B cell (primary cell): ENCODE data around the gene NFATC2. TPM values are rescaled to one million over a fixed set of nuclear protein-coding genes. Genes with fewer than 3 reads are reported as not detected.
A peak's percentile ranks its signal among the peaks of the same experiment; 100 is the strongest.

Experiments
- ATAC-seq: fragments of 200-7000 bp; cut with Tn5 transposase; one replicate; pipeline ENCODE4 v1.10.0; 2021; ENCODE audit warnings: low read depth, mild to moderate bottlenecking, moderate number of reproducible peaks, moderate library complexity
- CTCF ChIA-PET: fragments of 350-600 bp; sonication (Branson Sonifier 250); formaldehyde crosslinking; loops from one replicate; lab custom pipeline; 2021; ENCODE audit warnings: antibody characterized with exemption, inconsistent platforms; lab: Charles Lee
- POLR2A ChIA-PET: fragments of 350-600 bp; sonication (Branson Sonifier 250); formaldehyde crosslinking; loops from one replicate; lab custom pipeline; 2021; ENCODE audit warnings: antibody characterized with exemption; lab: Charles Lee
- DNase-seq: peaks from one replicate; pipeline ENCODE4 v3.0.0; 2013
- H2AFZ ChIP-seq: 2 replicates; pipeline ENCODE4 v1.6.1; 2012; ENCODE audit warnings: mild to moderate bottlenecking, low read depth, low read length; ENCODE audit not compliant: insufficient read depth, poor library complexity, severe bottlenecking
- H3K27ac ChIP-seq, 2 donors: 1 replicate in 1 of 2; 2 replicates in 1 of 2; pipeline ENCODE4 v1.5.1; 2012 to 2013; ENCODE audit warnings: low read length in 2 of 2, mild to moderate bottlenecking in 2 of 2, moderate library complexity in 1 of 2
- H3K27me3 ChIP-seq, 4 experiments: fragments of 200-600 bp in 1 of 4; sonication (generic) in 1 of 4; replicated peaks in 1 of 4; 1 replicate in 2 of 4; 2 replicates in 2 of 4; pipeline versions ENCODE4 v1.6.1 to v1.7.0; 2013 to 2016; ENCODE audit warnings: low read length in 3 of 4, mild to moderate bottlenecking in 2 of 4, mixed read lengths in 1 of 4, moderate library complexity in 1 of 4; ENCODE audit not compliant: insufficient read depth in 4 of 4, control insufficient read depth in 3 of 4; ENCODE audit errors: control extremely low read depth in 1 of 4
- H3K36me3 ChIP-seq, 2 experiments: replicated peaks in 1 of 2; 1 replicate in 1 of 2; 2 replicates in 1 of 2; pipeline versions ENCODE4 v1.6.1 to v1.7.1; 2013; ENCODE audit warnings: low read length in 1 of 2; ENCODE audit not compliant: insufficient read depth in 2 of 2, control insufficient read depth in 1 of 2; ENCODE audit errors: control extremely low read depth in 1 of 2, extremely low read depth in 1 of 2
- H3K4me1 ChIP-seq, 2 donors: fragments of 200-600 bp in 1 of 2; sonication (generic) in 1 of 2; 1 replicate in 1 of 2; 2 replicates in 1 of 2; pipeline versions ENCODE4 v1.5.1 to v1.6.1; 2013 to 2017; ENCODE audit warnings: low read length in 2 of 2; ENCODE audit not compliant: control insufficient read depth in 2 of 2, insufficient read depth in 2 of 2
- H3K4me2 ChIP-seq: replicated peaks from 2 replicates; pipeline ENCODE3; 2012; ENCODE audit warnings: mild to moderate bottlenecking, low read depth, low read length; ENCODE audit not compliant: poor library complexity, severe bottlenecking
- H3K4me3 ChIP-seq, 5 experiments: fragments of 200-600 bp in 1 of 5; sonication (generic) in 1 of 5; 1 replicate in 3 of 5; 2 replicates in 2 of 5; pipeline versions ENCODE4 v1.5.1 to v1.7.0; 2011 to 2016; ENCODE audit warnings: low read length in 4 of 5, mild to moderate bottlenecking in 4 of 5, low read depth in 2 of 5, control low read depth in 1 of 5, moderate library complexity in 1 of 5; ENCODE audit not compliant: insufficient read depth in 1 of 5; ENCODE audit errors: control extremely low read depth in 1 of 5, extremely low read depth in 1 of 5
- H3K79me2 ChIP-seq: fragments of 200-600 bp; sonication (generic); one replicate; pipeline ENCODE4 v1.6.0; 2016; ENCODE audit warnings: low read length; ENCODE audit not compliant: control insufficient read depth, insufficient read depth
- H3K9ac ChIP-seq: fragments of 200-600 bp; sonication (generic); 2 replicates; pipeline ENCODE4 v1.6.1; 2017; ENCODE audit warnings: mild to moderate bottlenecking, low read length, moderate library complexity
- H3K9me3 ChIP-seq, 3 donors: one replicate each; pipeline versions ENCODE4 v1.6.1 to v1.7.1; 2013; ENCODE audit warnings: low read length in 2 of 3; ENCODE audit not compliant: control insufficient read depth in 2 of 3, insufficient read depth in 1 of 3; ENCODE audit errors: control extremely low read depth in 1 of 3
- H4K20me1 ChIP-seq: 2 replicates; pipeline ENCODE4 v1.6.0; 2012; ENCODE audit warnings: mild to moderate bottlenecking, low read length; ENCODE audit not compliant: insufficient read depth, control insufficient read depth, poor library complexity, severe bottlenecking
- H3K27ac Mint-ChIP-seq: one replicate; pipeline ENCODE4 v1.8.0; 2021; ENCODE audit warnings: mixed read lengths
- H3K27me3 Mint-ChIP-seq: one replicate; pipeline ENCODE4 v1.8.0; 2021; ENCODE audit warnings: mixed read lengths
- H3K4me1 Mint-ChIP-seq: one replicate; pipeline ENCODE4 v1.8.0; 2021; ENCODE audit warnings: mixed read lengths
- H3K4me3 Mint-ChIP-seq: one replicate; pipeline ENCODE4 v1.8.0; 2021; ENCODE audit warnings: mixed read lengths
- H3K9me3 Mint-ChIP-seq: one replicate; pipeline ENCODE4 v1.8.0; 2022; ENCODE audit warnings: mixed read lengths; ENCODE audit not compliant: insufficient read depth
- EZH2 ChIP-seq: IDR thresholded peaks from 2 replicates; pipeline ENCODE4 v1.6.1; 2012; ENCODE audit warnings: borderline replicate concordance, low read depth, mild to moderate bottlenecking, moderate library complexity, low read length; ENCODE audit not compliant: insufficient read depth, poor library complexity, severe bottlenecking
- WGBS: methylation state at CpG from one replicate; pipeline ENCODE4 v1.1.5; 2013; ENCODE audit warnings: missing lambda C conversion rate; ENCODE audit not compliant: insufficient coverage; 5-methylcytosine and 5-hydroxymethylcytosine counted together
- intact Hi-C: fragments of 100-400 bp; cut with micrococcal nuclease; formaldehyde crosslinking; loops from one replicate; pipeline ENCODE4 v1.10.0; 2022
- polyA plus RNA-seq: library from polyadenylated mRNA; depleted of rRNA; stranded (reverse); fragments of >200 nt; gene quantifications from 2 replicates; pipeline ENCODE4 v1.2.3, GENCODE V29; 2012
- total RNA-seq, 2 donors: library from RNA; stranded (reverse); fragments of 120-200 nt in 1 of 2; gene quantifications; 1 replicate in 1 of 2; 2 replicates in 1 of 2; pipeline versions ENCODE4 v1.2.3 to v1.2.4, GENCODE V29; 2013 to 2022
- TF ChIP-seq, protein P1 (sequence below): fragments of 200-600 bp; IDR thresholded peaks from one replicate; pipeline ENCODE4 v1.8.0; 2022; ENCODE audit warnings: antibody characterized with exemption, mild to moderate bottlenecking

NFATC2 gene
- total and polyA plus RNA-seq, 2 donors (not counting 1 experiment from before 2014, with no cell fraction given) = 10.1 to 38.0 TPM

DNA sequence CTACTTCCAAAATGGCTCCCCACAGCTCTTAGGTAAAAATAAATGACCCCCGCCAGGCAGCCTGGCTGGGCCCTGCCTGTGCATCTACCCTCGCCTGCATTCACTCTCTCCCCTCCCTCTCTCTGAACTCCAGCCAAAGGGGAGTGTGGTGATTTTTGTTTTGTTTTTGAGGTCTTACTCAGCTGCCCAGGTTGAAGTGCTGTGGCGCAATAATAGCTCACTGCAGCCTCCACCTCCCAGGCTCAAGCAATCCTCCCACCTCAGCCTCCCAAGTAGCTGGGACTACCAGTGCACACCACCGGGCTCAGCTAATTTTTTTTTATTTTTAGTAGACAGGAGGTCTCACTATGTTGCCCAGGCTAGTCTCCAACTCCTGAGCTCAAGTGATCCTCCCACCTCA, 15.8 kb downstream of the NFATC2 start:
- peaks cover 80% of the 10 kb centered on the region for H3K4me1 Mint-ChIP-seq
- no peak overlapping the region for H3K4me3 Mint-ChIP-seq
- peaks cover 68% of the 10 kb centered on the region for H4K20me1 ChIP-seq
- H3K36me3 ChIP-seq = peaks cover 2 to 18% of the 10 kb centered on the region in 2 experiments
- H3K4me3 ChIP-seq = no peak overlapping the region
- no peak for TF ChIP-seq EZH2
- TF ChIP-seq, protein P1, sequence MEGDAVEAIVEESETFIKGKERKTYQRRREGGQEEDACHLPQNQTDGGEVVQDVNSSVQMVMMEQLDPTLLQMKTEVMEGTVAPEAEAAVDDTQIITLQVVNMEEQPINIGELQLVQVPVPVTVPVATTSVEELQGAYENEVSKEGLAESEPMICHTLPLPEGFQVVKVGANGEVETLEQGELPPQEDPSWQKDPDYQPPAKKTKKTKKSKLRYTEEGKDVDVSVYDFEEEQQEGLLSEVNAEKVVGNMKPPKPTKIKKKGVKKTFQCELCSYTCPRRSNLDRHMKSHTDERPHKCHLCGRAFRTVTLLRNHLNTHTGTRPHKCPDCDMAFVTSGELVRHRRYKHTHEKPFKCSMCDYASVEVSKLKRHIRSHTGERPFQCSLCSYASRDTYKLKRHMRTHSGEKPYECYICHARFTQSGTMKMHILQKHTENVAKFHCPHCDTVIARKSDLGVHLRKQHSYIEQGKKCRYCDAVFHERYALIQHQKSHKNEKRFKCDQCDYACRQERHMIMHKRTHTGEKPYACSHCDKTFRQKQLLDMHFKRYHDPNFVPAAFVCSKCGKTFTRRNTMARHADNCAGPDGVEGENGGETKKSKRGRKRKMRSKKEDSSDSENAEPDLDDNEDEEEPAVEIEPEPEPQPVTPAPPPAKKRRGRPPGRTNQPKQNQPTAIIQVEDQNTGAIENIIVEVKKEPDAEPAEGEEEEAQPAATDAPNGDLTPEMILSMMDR = no peak
- peak overlapping the region; percentile 68 for H3K4me2 ChIP-seq
- ATAC-seq (no peak), DNase-seq (no peak)
- H3K27ac Mint-ChIP-seq = peak overlapping the region; percentile 89
- H3K79me2 ChIP-seq = peaks cover 95% of the 10 kb centered on the region
- H3K27ac ChIP-seq = peak overlapping the region in 1 of 2 donors; percentile 78
- no peaks in the 10 kb centered on the region for H3K9me3 Mint-ChIP-seq
- H3K27me3 Mint-ChIP-seq = no peaks in the 10 kb centered on the region
- H3K9me3 ChIP-seq = no peaks in the 10 kb centered on the region
- H2AFZ ChIP-seq = no peak overlapping the region
- ChIA-PET POLR2A (interaction anchor here (3.6 kb wide), 1 partner anchor 15 kb away, joined by 12 read pairs; the partner anchor contains the start of gene NFATC2), CTCF (interaction anchor here (0.5 to 1.4 kb wide), 6 partner anchors 21 to 141 kb away, joined by 3 to 6 read pairs (median 3); no protein-coding TSS in a partner anchor)
- intact Hi-C loops = loop anchor here (5.0 kb wide), 3 partner anchors 34 to 124 kb away; no protein-coding TSS in a partner anchor
- no peak overlapping the region for H3K9ac ChIP-seq
- WGBS = no CpG with 5 or more reads among the region's 4 CpGs
- H3K4me1 ChIP-seq = peaks cover 54 to 73% of the 10 kb centered on the region in 2 donors
- no peaks in the 10 kb centered on the region for H3K27me3 ChIP-seq

DNA sequence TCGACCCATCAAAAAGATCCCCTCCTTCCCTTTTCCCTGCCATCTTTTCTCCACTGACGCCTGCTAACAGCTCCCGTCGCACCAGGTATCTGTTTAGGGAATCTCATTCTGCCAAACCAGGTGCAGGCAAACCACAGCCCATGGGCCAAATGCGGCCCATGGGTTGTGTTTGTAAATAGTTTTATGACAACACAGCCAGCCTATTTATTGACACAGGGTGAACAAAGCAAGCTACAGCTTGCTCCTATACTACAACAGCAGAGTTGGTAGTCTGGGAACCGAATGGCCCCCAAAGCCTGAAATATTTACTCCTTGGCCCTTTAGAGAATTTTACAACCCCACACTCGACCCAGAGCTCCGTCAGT, 16.4 kb downstream of the NFATC2 start:
- H2AFZ ChIP-seq = peak overlapping the region; percentile 23
- H3K27ac ChIP-seq = peak overlapping the region; percentile 70 to 78
- WGBS = 33% methylated on average over 2 of the region's 8 CpGs
- Mint-ChIP-seq H3K4me1 (peaks cover 76% of the 10 kb centered on the region), H3K27ac (peak overlapping the region; percentile 89), H3K27me3 (no peaks in the 10 kb centered on the region), H3K4me3 (peak overlapping the region; percentile 80), H3K9me3 (no peaks in the 10 kb centered on the region)
- ChIA-PET POLR2A (interaction anchor here (0.6 to 3.6 kb wide), 3 partner anchors 16 to 26 kb away, joined by 3 to 12 read pairs (median 4); partner anchors contain the start of gene NFATC2), CTCF (interaction anchor here (1.0 to 1.4 kb wide), 6 partner anchors 16 to 140 kb away, joined by 3 to 6 read pairs (median 4); partner anchors contain the start of gene NFATC2)
- ATAC-seq = no peak
- peaks cover 95% of the 10 kb centered on the region for H3K79me2 ChIP-seq
- TF ChIP-seq, protein P1 = no peak
- TF ChIP-seq EZH2 = no peak
- H3K4me3 ChIP-seq = peak overlapping the region in 1 of 5 experiments; percentile 48
- peak overlapping the region; percentile 68 for H3K4me2 ChIP-seq
- peaks cover 61% of the 10 kb centered on the region for H4K20me1 ChIP-seq
- no peak for DNase-seq
- peaks cover 53 to 66% of the 10 kb centered on the region in 2 donors for H3K4me1 ChIP-seq
- H3K36me3 ChIP-seq = peaks cover 2 to 21% of the 10 kb centered on the region in 2 experiments
- H3K9me3 ChIP-seq = no peaks in the 10 kb centered on the region
- H3K27me3 ChIP-seq = no peaks in the 10 kb centered on the region
- intact Hi-C loops = loop anchor here (5.0 kb wide), 3 partner anchors 34 to 124 kb away; no protein-coding TSS in a partner anchor
- H3K9ac ChIP-seq = peak overlapping the region; percentile 44
